ENCODE measurements around the gene CREB3L2. TPM values are rescaled to one million over a fixed set of nuclear protein-coding genes. Genes with fewer than 3 reads are reported as not detected.
A peak's percentile ranks its signal among the peaks of the same experiment; 100 is the strongest.

Gene CREB3L2
- total and polyA plus RNA-seq, 9 donors: 15.4 to 48.9 (median 32.7) TPM

GRCh38 chr7:137936509-137937201 lies 65.2 kb downstream of the CREB3L2 start:
- Histone ChIP-seq H3K27me3 (ENCODE audit: control insufficient read depth, insufficient read depth, low read length) (no peaks in the 10 kb centered on the region), H3K27ac (ENCODE audit: low read length) (peak overlapping the region; percentile 62), H3K4me3 (ENCODE audit: low read length) (no peak overlapping the region), H3K9me3 (replicated peaks; ENCODE audit: control insufficient read depth, low read depth, low read length) (no peaks in the 10 kb centered on the region), H3K4me1 (ENCODE audit: control insufficient read depth, insufficient read depth, low read length) (peaks cover 56% of the 10 kb centered on the region), H3K36me3 (ENCODE audit: control insufficient read depth, insufficient read depth, low read length) (no peaks in the 10 kb centered on the region)
- no peak for DNase-seq
- 39% methylated on average over 4 of the region's 9 CpGs for WGBS (ENCODE audit: insufficient coverage)

- Histone ChIP-seq H3K4me3 (ENCODE audit: low read length) (no peak overlapping the region), H3K27ac (ENCODE audit: low read length) (peak overlapping the region; percentile 38), H3K9me3 (replicated peaks; ENCODE audit: control insufficient read depth, low read depth, low read length) (no peaks in the 10 kb centered on the region), H3K4me1 (ENCODE audit: control insufficient read depth, insufficient read depth, low read length) (peaks cover 51% of the 10 kb centered on the region), H3K36me3 (ENCODE audit: control insufficient read depth, insufficient read depth, low read length) (no peaks in the 10 kb centered on the region), H3K27me3 (ENCODE audit: control insufficient read depth, insufficient read depth, low read length) (no peaks in the 10 kb centered on the region)
- DNase-seq: peak; percentile 66
- WGBS (ENCODE audit: insufficient coverage): 89% methylated on average over 1 of the region's 7 CpGs
These were observed 65.9 kb downstream of the CREB3L2 start for GRCh38 chr7:137935884-137936508.

- DNase-seq: no peak
- Histone ChIP-seq H3K4me3 (ENCODE audit: low read length) (no peak overlapping the region), H3K4me1 (ENCODE audit: control insufficient read depth, insufficient read depth, low read length) (peaks cover 44% of the 10 kb centered on the region), H3K27ac (ENCODE audit: low read length) (no peak overlapping the region), H3K36me3 (ENCODE audit: control insufficient read depth, insufficient read depth, low read length) (no peaks in the 10 kb centered on the region), H3K9me3 (replicated peaks; ENCODE audit: control insufficient read depth, low read depth, low read length) (no peaks in the 10 kb centered on the region), H3K27me3 (ENCODE audit: control insufficient read depth, insufficient read depth, low read length) (no peaks in the 10 kb centered on the region)
- WGBS (ENCODE audit: insufficient coverage): 56% methylated on average over 3 of the region's 8 CpGs
These were observed 66.7 kb downstream of the CREB3L2 start for GRCh38 chr7:137934941-137935883.

GRCh38 chr7:137934176-137934826 lies 67.6 kb downstream of the CREB3L2 start:
- H3K9me3 ChIP-seq (replicated peaks; ENCODE audit: control insufficient read depth, low read depth, low read length): no peaks in the 10 kb centered on the region
- WGBS (ENCODE audit: insufficient coverage): no CpG with 5 or more reads among the region's 4 CpGs
- peak overlapping the region; percentile 9 for H3K27ac ChIP-seq (ENCODE audit: low read length)
- H3K36me3 ChIP-seq (ENCODE audit: control insufficient read depth, insufficient read depth, low read length): no peaks in the 10 kb centered on the region
- no peak overlapping the region for H3K4me3 ChIP-seq (ENCODE audit: low read length)
- no peak for DNase-seq
- H3K27me3 ChIP-seq (ENCODE audit: control insufficient read depth, insufficient read depth, low read length): no peaks in the 10 kb centered on the region
- peaks cover 36% of the 10 kb centered on the region for H3K4me1 ChIP-seq (ENCODE audit: control insufficient read depth, insufficient read depth, low read length)

GRCh38 chr7:137933270-137934017 lies 68.4 kb downstream of the CREB3L2 start:
- peak; percentile 85 for DNase-seq
- peaks cover 34% of the 10 kb centered on the region for H3K4me1 ChIP-seq (ENCODE audit: control insufficient read depth, insufficient read depth, low read length)
- H3K36me3 ChIP-seq (ENCODE audit: control insufficient read depth, insufficient read depth, low read length): no peaks in the 10 kb centered on the region
- WGBS (ENCODE audit: insufficient coverage): 33% methylated on average over 6 of the region's 11 CpGs
- H3K27me3 ChIP-seq (ENCODE audit: control insufficient read depth, insufficient read depth, low read length): no peaks in the 10 kb centered on the region
- no peaks in the 10 kb centered on the region for H3K9me3 ChIP-seq (replicated peaks; ENCODE audit: control insufficient read depth, low read depth, low read length)
- H3K4me3 ChIP-seq (ENCODE audit: low read length): no peak overlapping the region
- peak overlapping the region; percentile 73 for H3K27ac ChIP-seq (ENCODE audit: low read length)

GRCh38 chr7:137932881-137933269 lies 69.0 kb downstream of the CREB3L2 start:
- H3K4me3 ChIP-seq (ENCODE audit: low read length): no peak overlapping the region
- DNase-seq: peak; percentile 58
- no peaks in the 10 kb centered on the region for H3K27me3 ChIP-seq (ENCODE audit: control insufficient read depth, insufficient read depth, low read length)
- H3K27ac ChIP-seq (ENCODE audit: low read length): peak overlapping the region; percentile 73
- H3K36me3 ChIP-seq (ENCODE audit: control insufficient read depth, insufficient read depth, low read length): peaks cover 3% of the 10 kb centered on the region
- no peaks in the 10 kb centered on the region for H3K9me3 ChIP-seq (replicated peaks; ENCODE audit: control insufficient read depth, low read depth, low read length)
- WGBS (ENCODE audit: insufficient coverage): 38% methylated on average over 5 of the region's 5 CpGs
- peaks cover 34% of the 10 kb centered on the region for H3K4me1 ChIP-seq (ENCODE audit: control insufficient read depth, insufficient read depth, low read length)

- Histone ChIP-seq H3K36me3 (ENCODE audit: control insufficient read depth, insufficient read depth, low read length) (peaks cover 10% of the 10 kb centered on the region), H3K4me1 (ENCODE audit: control insufficient read depth, insufficient read depth, low read length) (peaks cover 28% of the 10 kb centered on the region), H3K27ac (ENCODE audit: low read length) (no peak overlapping the region), H3K4me3 (ENCODE audit: low read length) (no peak overlapping the region), H3K27me3 (ENCODE audit: control insufficient read depth, insufficient read depth, low read length) (no peaks in the 10 kb centered on the region), H3K9me3 (replicated peaks; ENCODE audit: control insufficient read depth, low read depth, low read length) (no peaks in the 10 kb centered on the region)
- whole genome bisulfite sequencing (ENCODE audit: insufficient coverage): no CpG with 5 or more reads among the region's 2 CpGs
- DNase-seq: no peak
These were observed 70.1 kb downstream of the CREB3L2 start for GRCh38 chr7:137931823-137932222.

- WGBS (ENCODE audit: insufficient coverage): 60% methylated on average over 2 of the region's 2 CpGs
- Histone ChIP-seq H3K36me3 (ENCODE audit: control insufficient read depth, insufficient read depth, low read length) (peaks cover 20% of the 10 kb centered on the region), H3K27me3 (ENCODE audit: control insufficient read depth, insufficient read depth, low read length) (no peaks in the 10 kb centered on the region), H3K9me3 (replicated peaks; ENCODE audit: control insufficient read depth, low read depth, low read length) (no peaks in the 10 kb centered on the region), H3K4me1 (ENCODE audit: control insufficient read depth, insufficient read depth, low read length) (peaks cover 17% of the 10 kb centered on the region), H3K27ac (ENCODE audit: low read length) (no peak overlapping the region), H3K4me3 (ENCODE audit: low read length) (no peak overlapping the region)
- no peak for DNase-seq
These were observed 71.3 kb downstream of the CREB3L2 start for GRCh38 chr7:137930581-137930980.

GRCh38 chr7:137928626-137929025 lies 73.3 kb downstream of the CREB3L2 start:
- Histone ChIP-seq H3K36me3 (ENCODE audit: control insufficient read depth, insufficient read depth, low read length) (peaks cover 28% of the 10 kb centered on the region), H3K27ac (ENCODE audit: low read length) (no peak overlapping the region), H3K27me3 (ENCODE audit: control insufficient read depth, insufficient read depth, low read length) (no peaks in the 10 kb centered on the region), H3K4me3 (ENCODE audit: low read length) (no peak overlapping the region), H3K9me3 (replicated peaks; ENCODE audit: control insufficient read depth, low read depth, low read length) (no peaks in the 10 kb centered on the region), H3K4me1 (ENCODE audit: control insufficient read depth, insufficient read depth, low read length) (peaks cover 10% of the 10 kb centered on the region)
- DNase-seq: no peak
- 100% methylated on average over 1 of the region's 5 CpGs for WGBS (ENCODE audit: insufficient coverage)
